HepG2 (cell line): Measurements from ENCODE around the gene MYOC. TPM values are rescaled to one million over a fixed set of nuclear protein-coding genes. Genes with fewer than 3 reads are reported as not detected.

Experiments used
- ATAC-seq: fragments of 200-7000 bp; cut with Tn5 transposase; 3 replicates; pipeline ENCODE4 v1.9.1; 2020; ENCODE audit warnings: mild to moderate bottlenecking, moderate library complexity
- BruUV-seq: library from RNA; stranded (reverse); fragments of 400-500 nt; replicated peaks from 2 replicates; lab custom pipeline; 2021; lab: Mats Ljungman, UMichigan
- CTCF ChIA-PET: fragments of 300-600 bp; formaldehyde crosslinking; extraction: SDS; loops from one replicate; lab custom pipeline; 2021; ENCODE audit warnings: low total read pairs, inconsistent platforms, low intra/inter-chr PET ratio; lab: Yijun Ruan, JAX
- POLR2A ChIA-PET: fragments of 350-600 bp; sonication (Branson Sonifier 250); formaldehyde crosslinking; loops from one replicate; lab custom pipeline; 2020; ENCODE audit warnings: antibody characterized with exemption, inconsistent platforms; lab: Yijun Ruan, JAX
- DNase-seq: peaks from one replicate; pipeline ENCODE4 v3.0.0-alpha.2; 2015; ENCODE audit warnings: low spot score
- FAIRE-seq: peaks from 3 replicates; lab custom pipeline; 2011; peaks lifted over from hg19 to GRCh38; lab: Jason Lieb, UNC
- H2AFZ ChIP-seq: one replicate; pipeline ENCODE4 v1.6.1; 2011; ENCODE audit warnings: low read length, inconsistent platforms
- H3K27ac ChIP-seq: fragments of 300-600 bp; 3 replicates; pipeline ENCODE4 v1.8.0; 2011; ENCODE audit warnings: mixed run types, mild to moderate bottlenecking, mixed read lengths, low read length, inconsistent platforms; ENCODE audit not compliant: insufficient read depth; ENCODE audit errors: extremely low read length
- H3K27me3 ChIP-seq, 2 experiments: fragments of 200-600 bp in 1 of 2; 2 replicates in 1 of 2; 3 replicates in 1 of 2; pipeline versions ENCODE4 v1.6.0 to v1.8.0; 2011; ENCODE audit warnings: low read length in 2 of 2, mild to moderate bottlenecking in 2 of 2, moderate library complexity in 2 of 2, inconsistent platforms in 1 of 2; ENCODE audit not compliant: insufficient read depth in 2 of 2, control insufficient read depth in 1 of 2
- H3K36me3 ChIP-seq, 2 experiments: fragments of 200-600 bp in 1 of 2; replicated peaks in 1 of 2; 2 replicates in 1 of 2; 3 replicates in 1 of 2; pipeline versions ENCODE4 v1.5.1 to v1.8.0; 2011; ENCODE audit warnings: low read length in 2 of 2, inconsistent platforms in 1 of 2; ENCODE audit not compliant: insufficient read depth in 2 of 2, control insufficient read depth in 1 of 2
- H3K4me1 ChIP-seq: 2 replicates; pipeline ENCODE4 v1.5.1; 2012; ENCODE audit warnings: low read length, inconsistent platforms; ENCODE audit not compliant: insufficient read depth
- H3K4me2 ChIP-seq: 2 replicates; pipeline ENCODE4 v1.6.0; 2011; ENCODE audit warnings: low read depth, low read length, inconsistent platforms
- H3K4me3 ChIP-seq, 3 experiments: fragments of 200-600 bp in 1 of 3; sonication (generic), shearing (Covaris generic) in 1 of 3; replicated peaks in 1 of 3; 2 replicates each; pipeline ENCODE4 v1.5.1; 2011 to 2016; ENCODE audit warnings: low read length in 3 of 3, inconsistent platforms in 2 of 3, low read depth in 2 of 3, mild to moderate bottlenecking in 2 of 3, control low read depth in 1 of 3, mixed read lengths in 1 of 3; ENCODE audit not compliant: insufficient read depth in 1 of 3
- H3K79me2 ChIP-seq: one replicate; pipeline ENCODE4 v1.6.1; 2011; ENCODE audit warnings: low read length, inconsistent platforms; ENCODE audit not compliant: insufficient read depth
- H3K9ac ChIP-seq: 2 replicates; pipeline ENCODE4 v1.6.0; 2011; ENCODE audit warnings: mild to moderate bottlenecking, low read depth, low read length, inconsistent platforms; ENCODE audit not compliant: insufficient read depth
- H3K9me3 ChIP-seq: 2 replicates; pipeline ENCODE4 v1.5.1; 2012; ENCODE audit warnings: mild to moderate bottlenecking, low read length
- H4K20me1 ChIP-seq: 2 replicates; pipeline ENCODE4 v1.6.0; 2011; ENCODE audit warnings: inconsistent platforms, mild to moderate bottlenecking, low read length, moderate library complexity; ENCODE audit not compliant: insufficient read depth
- ARID5B ChIP-seq: IDR thresholded peaks from 2 replicates; pipeline ENCODE4 v1.4.0; 2020; ENCODE audit warnings: mild to moderate bottlenecking, missing genetic modification reagents
- HNF4A ChIP-seq: sonication (generic); formaldehyde crosslinking; IDR thresholded peaks from 2 replicates; pipeline ENCODE4 v1.4.0; 2020; ENCODE audit warnings: missing genetic modification reagents
- NR2C2 ChIP-seq: sonication (generic); formaldehyde crosslinking; IDR thresholded peaks from 2 replicates; pipeline ENCODE4 v1.4.0; 2020; ENCODE audit warnings: missing genetic modification reagents, mild to moderate bottlenecking, moderate library complexity, borderline replicate concordance
- RARA ChIP-seq: IDR thresholded peaks from 2 replicates; pipeline ENCODE4 v1.6.1; 2016; ENCODE audit warnings: missing genetic modification reagents, missing compliant biosample characterization
- ZNF891 ChIP-seq: sonication (generic); formaldehyde crosslinking; IDR thresholded peaks from 2 replicates; pipeline ENCODE4 v1.5.0; 2020; ENCODE audit warnings: mild to moderate bottlenecking, missing genetic modification reagents
- WGBS: methylation state at CpG from one replicate; pipeline ENCODE4 v1.1.6; 2017; ENCODE audit warnings: low lambda C conversion rate; 5-methylcytosine and 5-hydroxymethylcytosine counted together
- in situ Hi-C: cut with HindIII; loops from 2 replicates; pipeline ENCODE4 v1.10.0; 2017; ENCODE audit warnings: low pct_unique_long_range_greater_than_20kb; ENCODE audit not compliant: extremely low pct_ligation_motif_present
- intact Hi-C: fragments of 100-400 bp; cut with micrococcal nuclease; formaldehyde crosslinking; loops from one replicate; pipeline ENCODE4 v1.10.0; 2022; ENCODE audit not compliant: unreplicated experiment
- polyA plus RNA-seq, 8 experiments: library from polyadenylated mRNA; depleted of rRNA in 3 of 8; stranded (reverse) in 7 of 8; unstranded in 1 of 8; fragments of >200 nt; fragmentation: Illumina TruSeq in 4 of 8; extraction: Trizol in 4 of 8; gene quantifications; 2 replicates each; pipeline versions ENCODE4 v1.2.1 to v1.2.3, GENCODE V29; 2011 to 2016; ENCODE audit warnings: low read depth in 4 of 8, missing spikeins in 1 of 8, mixed read lengths in 1 of 8; ENCODE audit not compliant: insufficient read depth in 1 of 8
- total RNA-seq, 5 experiments: library from RNA; depleted of rRNA; stranded (reverse); fragments of >200 nt; fragmentation: Illumina TruSeq; extraction: Trizol; gene quantifications; 2 replicates each; pipeline ENCODE4 v1.2.3, GENCODE V29; 2016; ENCODE audit warnings: low read depth in 1 of 5

The MYOC gene
- total and polyA plus RNA-seq, 2 of the 13 experiments (the other 11 are each of a cell fraction or from before 2014, with no cell fraction given), result not detected

GRCh38 chr1:171637928-171638576 is 14.4 kb downstream of the MYOC start:
- Histone ChIP-seq H3K4me1 (peaks cover 14% of the 10 kb centered on the region), H3K27me3 (peaks cover 2 to 3% of the 10 kb centered on the region in 2 experiments; a peak in 1 of 5 replicates), H3K4me2 (peak overlapping the region; percentile 9; the same call in 1 of the 2 replicates), H3K27ac (no peak overlapping the region), H3K4me3 (no peak overlapping the region), H3K36me3 (no peaks in the 10 kb centered on the region), H4K20me1 (no peaks in the 10 kb centered on the region), H3K9ac (no peak overlapping the region), H3K9me3 (no peaks in the 10 kb centered on the region), H2AFZ (no peak overlapping the region), H3K79me2 (no peaks in the 10 kb centered on the region)
- ChIA-PET POLR2A (no interaction called here), CTCF (no interaction called here)
- no TSS peak for BruUV-seq
- DNase-seq, result peak; percentile 5
- peak; percentile 72 for ATAC-seq
- in situ Hi-C loops (no loop called here), intact Hi-C loops (loop anchor here (5.0 kb wide), 1 partner anchor 979 kb away; no protein-coding TSS in a partner anchor)
- FAIRE-seq, result no peak
- 13% methylated on average over 4 of the region's 4 CpGs for WGBS
- TF ChIP-seq RARA (CRISPR knock-in tag), result peak; percentile 42; the same call in 1 of the 2 replicates
- 0 out of 2 replicates have a peak, but pooled peaks have one; percentile 17 for TF ChIP-seq ARID5B (CRISPR knock-in tag)
- 0 out of 2 replicates have a peak, but pooled peaks have one; percentile 9 for TF ChIP-seq HNF4A (CRISPR knock-in tag)
- no peak for TF ChIP-seq NR2C2 (CRISPR knock-in tag)
- TF ChIP-seq ZNF891 (CRISPR knock-in tag), result no peak
